HuH-7 (cell line): ENCODE results near the gene ADARB1.

ENCODE experiments used
- DNase-seq: peaks from one replicate; pipeline ENCODE4 v3.0.0; 2011; ENCODE audit warnings: low spot score

Gene ADARB1

GRCh38 chr21:45226540-45227326 lies 152.4 kb downstream of the ADARB1 start:
- DNase-seq = no peak

- DNase-seq = no peak
Measured at GRCh38 chr21:45227735-45228134, 153.4 kb downstream of the ADARB1 start.

- DNase-seq = no peak
Measured at GRCh38 chr21:45228171-45228641, 153.8 kb downstream of the ADARB1 start.

GRCh38 chr21:45228656-45229240 lies 154.4 kb downstream of the ADARB1 start:
- DNase-seq = no peak

- no peak for DNase-seq
Measured at GRCh38 chr21:45231705-45232104, 157.3 kb downstream of the ADARB1 start.

- DNase-seq = no peak
Measured at GRCh38 chr21:45234127-45234526, 159.7 kb downstream of the ADARB1 start.

GRCh38 chr21:45234965-45235364 lies 160.6 kb downstream of the ADARB1 start:
- DNase-seq = no peak

GRCh38 chr21:45235488-45235887 lies 161.1 kb downstream of the ADARB1 start:
- no peak for DNase-seq

- DNase-seq = no peak
Measured at GRCh38 chr21:45236481-45236880, 162.1 kb downstream of the ADARB1 start.

GRCh38 chr21:45237401-45237800 lies 163.0 kb downstream of the ADARB1 start:
- no peak for DNase-seq

- DNase-seq = no peak
Measured at GRCh38 chr21:45241357-45241756, 167.0 kb downstream of the ADARB1 start.

GRCh38 chr21:45243603-45244002 lies 169.2 kb downstream of the ADARB1 start:
- no peak for DNase-seq

- DNase-seq = no peak
Measured at GRCh38 chr21:45244799-45245340, 170.5 kb downstream of the ADARB1 start.

GRCh38 chr21:45246386-45247320 lies 172.3 kb downstream of the ADARB1 start:
- DNase-seq = no peak

- no peak for DNase-seq
Measured at GRCh38 chr21:45248301-45248892, 174.0 kb downstream of the ADARB1 start.

- no peak for DNase-seq
Measured at GRCh38 chr21:45248893-45249381, 174.6 kb downstream of the ADARB1 start.

- DNase-seq = no peak
Measured at GRCh38 chr21:45249626-45250025, 175.2 kb downstream of the ADARB1 start.

GRCh38 chr21:45250272-45250671 lies 175.9 kb downstream of the ADARB1 start:
- no peak for DNase-seq

GRCh38 chr21:45250914-45251634 lies 176.7 kb downstream of the ADARB1 start:
- DNase-seq = no peak

GRCh38 chr21:45251635-45252447 lies 177.5 kb downstream of the ADARB1 start:
- DNase-seq = no peak
